Measurements from ENCODE around the gene KRTAP9-7. TPM values are rescaled to one million over a fixed set of nuclear protein-coding genes. Genes with fewer than 3 reads are reported as not detected.

Gene KRTAP9-7
- total and polyA plus RNA-seq, 2 donors (not counting 1 experiment from before 2014, with no cell fraction given): not detected

GRCh38 chr17:41322094-41322902, 46.8 kb downstream of the KRTAP9-7 start:
- intact Hi-C loops (cut with micrococcal nuclease): loop anchor here (1.0 to 10.0 kb wide), 4 partner anchors 14 to 700 kb away; no protein-coding TSS in a partner anchor
- ATAC-seq (ENCODE audit: low read depth): peak; percentile 64
- TF ChIP-seq CTCF (IDR thresholded peaks at IDR 0.05) (peak; percentile 84), EZH2 (IDR thresholded peaks at IDR 0.05; ENCODE audit: borderline replicate concordance, insufficient read depth, low read depth, low read length, poor library complexity, severe bottlenecking) (no peak)
- no peak overlapping the region for H3K9ac ChIP-seq (ENCODE audit: low read length)
- H3K4me1 Mint-ChIP-seq: peaks cover 3% of the 10 kb centered on the region
- peaks cover 0 to 3% (median 0%) of the 10 kb centered on the region in 4 experiments for H3K27me3 ChIP-seq (replicated peaks in 1 of 4; ENCODE audit: control extremely low read depth in 1 of 4, control insufficient read depth in 3 of 4, insufficient read depth in 4 of 4, low read length in 3 of 4)
- no peak overlapping the region for H3K27ac Mint-ChIP-seq
- no peak overlapping the region for H2AFZ ChIP-seq (ENCODE audit: insufficient read depth, low read depth, low read length, poor library complexity, severe bottlenecking)
- POLR2A ChIA-PET: no interaction called here
- WGBS (ENCODE audit: insufficient coverage): 0% methylated on average over 2 of the region's 5 CpGs
- H3K79me2 ChIP-seq (ENCODE audit: control insufficient read depth, insufficient read depth, low read length): no peaks in the 10 kb centered on the region
- H3K4me2 ChIP-seq (replicated peaks; ENCODE audit: low read depth, low read length, poor library complexity, severe bottlenecking): no peak overlapping the region
- no peak overlapping the region for H3K4me3 ChIP-seq (ENCODE audit: control extremely low read depth in 1 of 5, extremely low read depth in 1 of 5, insufficient read depth in 1 of 5, low read depth in 2 of 5, low read length in 4 of 5)
- peaks cover 6% of the 10 kb centered on the region for H3K9me3 Mint-ChIP-seq (ENCODE audit: insufficient read depth)
- H3K36me3 ChIP-seq (replicated peaks in 1 of 2; ENCODE audit: control extremely low read depth in 1 of 2, control insufficient read depth in 1 of 2, extremely low read depth in 1 of 2, insufficient read depth in 2 of 2, low read length in 1 of 2): no peaks in the 10 kb centered on the region
- CTCF ChIA-PET: interaction anchor here (0.7 to 3.6 kb wide), 33 partner anchors 8 to 707 kb away, joined by 3 to 24 read pairs (median 4); partner anchors contain the start of genes KRT39 and KRTAP16-1
- H3K4me3 Mint-ChIP-seq: no peak overlapping the region
- no peaks in the 10 kb centered on the region for H4K20me1 ChIP-seq (ENCODE audit: control insufficient read depth, insufficient read depth, low read length, poor library complexity, severe bottlenecking)
- H3K27me3 Mint-ChIP-seq: no peaks in the 10 kb centered on the region
- H3K27ac ChIP-seq (ENCODE audit: low read length in 2 of 2): no peak overlapping the region
- DNase-seq: peak; percentile 71
- H3K4me1 ChIP-seq (ENCODE audit: control insufficient read depth in 2 of 2, insufficient read depth in 2 of 2, low read length in 2 of 2): peaks cover 0 to 4% of the 10 kb centered on the region in 2 donors
- peaks cover 3 to 10% (median 3%) of the 10 kb centered on the region in 3 donors for H3K9me3 ChIP-seq (ENCODE audit: control extremely low read depth in 1 of 3, control insufficient read depth in 2 of 3, insufficient read depth in 1 of 3, low read length in 2 of 3)
